Measurements from ENCODE around the gene KIF17.

GRCh38 chr1:20648438-20648837 is 69.4 kb downstream of the KIF17 start:
- TF ChIP-seq POLR2AphosphoS5 (IDR thresholded peaks at IDR 0.05; ENCODE audit: borderline replicate concordance, low read depth, low read length) (no peak), EZH2 (IDR thresholded peaks at IDR 0.05) (no peak), FOXP2 (optimal IDR thresholded peaks at IDR 0.05; ENCODE audit: control extremely low read depth, extremely low read length, insufficient read depth) (no peak)

All from SK-N-MC (cell line).